ENCODE results near the gene ARL15. TPM values are rescaled to one million over a fixed set of nuclear protein-coding genes. Genes with fewer than 3 reads are reported as not detected.

The ARL15 gene
- total RNA-seq, 1 experiment from 2014 or later, result 13.0 TPM

- Mint-ChIP-seq H3K4me1 (peaks cover 22 to 33% of the 10 kb centered on the region in 2 experiments), H3K4me3 (no peak overlapping the region), H3K36me3 (ENCODE audit: insufficient read depth in 1 of 3, low read depth in 3 of 3) (no peaks in the 10 kb centered on the region; a peak in 1 of 7 replicates), H3K27ac (peak overlapping the region in 1 of 3 experiments; percentile 33; a peak in 1 of 7 replicates), H3K9me3 (no peaks in the 10 kb centered on the region), H3K27me3 (ENCODE audit: low read depth) (no peaks in the 10 kb centered on the region)
- no peak overlapping the region for H2AK5ac ChIP-seq (ENCODE audit: insufficient read length, low read length)
- no peak overlapping the region for H3T11ph ChIP-seq (ENCODE audit: low read length)
- H2BK12ac ChIP-seq (ENCODE audit: insufficient read length, low read depth, low read length), result no peak overlapping the region
- H3K79me2 ChIP-seq (ENCODE audit: insufficient read depth, low read length), result no peaks in the 10 kb centered on the region
- no peak overlapping the region for H3K23ac ChIP-seq (ENCODE audit: insufficient read length, low read depth, low read length)
- H2BK15ac ChIP-seq (ENCODE audit: low read depth, low read length), result no peak overlapping the region
- no peak overlapping the region for H4K91ac ChIP-seq (ENCODE audit: insufficient read length, low read depth, low read length)
- no peaks in the 10 kb centered on the region for H4K20me1 ChIP-seq (ENCODE audit: control insufficient read depth, insufficient read depth, insufficient read length)
- no peaks in the 10 kb centered on the region for H3K23me2 ChIP-seq (ENCODE audit: insufficient read length, low read depth, low read length, poor library complexity, severe bottlenecking)
- no peak for DNase-seq
- no peak overlapping the region for H4K8ac ChIP-seq (replicated peaks; ENCODE audit: insufficient read length, low read depth, low read length)
- WGBS (ENCODE audit: extremely low coverage, insufficient read length, low lambda C conversion rate), result no CpG with 5 or more reads among the region's 4 CpGs
- H3K4me2 ChIP-seq (ENCODE audit: insufficient read depth, insufficient read length, low read length), result no peak overlapping the region
- H3K4me1 ChIP-seq (ENCODE audit: insufficient read depth, low read length), result no peaks in the 10 kb centered on the region
- H3K9ac ChIP-seq (ENCODE audit: extremely low read depth, insufficient read length, low read length), result no peak overlapping the region
- no peaks in the 10 kb centered on the region for H3K27me3 ChIP-seq (ENCODE audit: insufficient read depth, low read length)
- H3K27ac ChIP-seq (ENCODE audit: insufficient read length, low read depth, low read length), result no peak overlapping the region
- H3K14ac ChIP-seq (ENCODE audit: insufficient read depth, low read length), result no peak overlapping the region
- no peak overlapping the region for H2BK20ac ChIP-seq (ENCODE audit: low read depth, low read length, poor library complexity, severe bottlenecking)
- no peak overlapping the region for H2AFZ ChIP-seq (ENCODE audit: low read length)
- H2BK5ac ChIP-seq (ENCODE audit: insufficient read length, low read length), result no peak overlapping the region
- H2BK120ac ChIP-seq (ENCODE audit: low read depth, low read length, poor library complexity, severe bottlenecking), result no peak overlapping the region
- H3K18ac ChIP-seq (ENCODE audit: insufficient read length, low read depth, low read length), result no peak overlapping the region
- H3K79me1 ChIP-seq (ENCODE audit: insufficient read depth, low read depth, low read length, poor library complexity, severe bottlenecking), result no peaks in the 10 kb centered on the region
- H3K56ac ChIP-seq (ENCODE audit: insufficient read length, low read depth, low read length), result no peak overlapping the region
- no peak for TF ChIP-seq CTCF (conservative IDR thresholded peaks at IDR 0.05)
- no peaks in the 10 kb centered on the region for H3K9me3 ChIP-seq (ENCODE audit: control insufficient read depth, low read depth, low read length)
- H3K4ac ChIP-seq (ENCODE audit: low read depth, low read length), result no peak overlapping the region
- H4K5ac ChIP-seq (ENCODE audit: insufficient read length, low read depth, low read length), result no peak overlapping the region
Observed at GRCh38 chr5:53929152-53929551, 381.2 kb downstream of the ARL15 start.
